Measurements from ENCODE around the gene SF3B6.
A peak's percentile ranks its signal among the peaks of the same experiment; 100 is the strongest.
"Not testable (repeated sequence)": the region's sequence is repeated elsewhere in the genome, so short reads cannot be mapped to it uniquely, and the experiment has no call there.

SF3B6 gene

DNA sequence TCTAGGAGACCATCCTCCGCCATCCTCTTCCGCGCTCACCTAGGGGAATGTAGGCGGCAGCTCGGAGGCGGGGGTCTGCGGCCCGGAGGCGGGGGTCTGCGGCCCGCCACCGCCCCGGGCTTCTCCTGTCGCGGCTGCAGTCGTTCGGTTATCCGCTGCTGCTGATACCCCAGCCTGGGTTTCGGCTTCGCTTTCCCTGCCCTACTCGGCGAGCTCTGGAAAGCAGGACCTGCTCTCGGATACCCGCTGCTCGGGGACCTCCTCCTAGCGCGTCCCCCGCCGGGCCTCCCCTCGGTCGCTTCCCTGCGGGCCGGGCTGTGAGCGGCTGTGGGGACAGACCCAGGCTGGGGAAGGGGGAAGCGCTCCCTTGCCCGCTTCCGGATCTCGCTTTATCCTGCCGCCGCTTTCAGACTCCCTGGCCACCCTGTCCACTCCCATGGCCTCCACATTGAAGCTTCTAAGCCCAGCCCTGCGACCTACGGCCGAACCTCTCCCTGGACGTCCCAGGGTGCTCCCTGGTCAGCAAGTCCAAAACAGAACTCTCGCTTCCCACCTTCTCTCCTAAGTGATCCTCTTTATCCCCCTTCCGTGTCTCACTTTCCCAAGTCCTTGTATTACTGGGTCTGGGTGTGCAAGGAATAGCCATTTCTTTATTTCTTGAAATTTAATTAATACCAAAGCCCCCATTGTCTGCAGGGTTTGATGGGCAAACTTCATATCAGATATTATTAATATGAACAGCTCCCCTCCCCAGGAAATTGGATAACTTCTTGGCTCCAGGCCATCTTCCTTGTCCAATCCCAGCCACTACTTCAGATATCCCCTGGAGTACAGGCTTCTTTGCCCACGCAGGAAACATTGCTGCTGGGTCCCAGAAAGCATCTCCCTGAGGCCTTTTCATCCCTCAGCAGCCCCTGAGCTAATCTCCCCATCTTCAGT lies 25.8 kb downstream of the SF3B6 start:
- DNase-seq = peak; percentile 30

DNA sequence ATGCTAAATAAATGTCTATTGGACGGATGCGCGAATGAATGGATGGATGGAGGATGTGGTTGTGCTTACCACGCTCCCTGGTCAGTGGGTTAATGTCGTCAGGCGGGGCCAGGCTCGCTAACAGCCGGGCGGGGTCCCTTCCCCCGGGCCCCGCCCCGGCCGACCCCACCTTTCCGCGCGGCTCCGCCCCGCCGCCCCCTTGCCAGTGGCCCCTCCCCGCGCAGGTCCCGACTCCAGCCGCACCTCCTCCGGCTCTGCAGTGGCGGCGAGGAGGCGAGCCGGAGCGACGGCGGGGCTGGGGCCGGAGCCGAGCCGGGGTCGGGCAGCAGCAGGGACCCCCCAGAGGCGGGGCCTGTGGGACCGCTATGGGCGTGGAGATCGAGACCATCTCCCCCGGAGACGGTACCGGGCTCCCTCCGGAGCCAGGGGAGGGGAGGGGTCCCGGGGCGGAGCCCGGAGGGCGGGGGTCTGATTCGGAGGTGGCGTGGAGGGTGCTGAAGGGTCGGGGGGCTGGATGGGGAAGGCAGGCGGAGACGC lies 26.6 kb downstream of the SF3B6 start, which contains the start of gene FKBP1B:
Gene FKBP1B (plus strand): TSS at position 257 of the 537 bp plus-strand sequence. CDS start 109 bp downstream, at position 366.
- peak; percentile 74 for DNase-seq

DNA sequence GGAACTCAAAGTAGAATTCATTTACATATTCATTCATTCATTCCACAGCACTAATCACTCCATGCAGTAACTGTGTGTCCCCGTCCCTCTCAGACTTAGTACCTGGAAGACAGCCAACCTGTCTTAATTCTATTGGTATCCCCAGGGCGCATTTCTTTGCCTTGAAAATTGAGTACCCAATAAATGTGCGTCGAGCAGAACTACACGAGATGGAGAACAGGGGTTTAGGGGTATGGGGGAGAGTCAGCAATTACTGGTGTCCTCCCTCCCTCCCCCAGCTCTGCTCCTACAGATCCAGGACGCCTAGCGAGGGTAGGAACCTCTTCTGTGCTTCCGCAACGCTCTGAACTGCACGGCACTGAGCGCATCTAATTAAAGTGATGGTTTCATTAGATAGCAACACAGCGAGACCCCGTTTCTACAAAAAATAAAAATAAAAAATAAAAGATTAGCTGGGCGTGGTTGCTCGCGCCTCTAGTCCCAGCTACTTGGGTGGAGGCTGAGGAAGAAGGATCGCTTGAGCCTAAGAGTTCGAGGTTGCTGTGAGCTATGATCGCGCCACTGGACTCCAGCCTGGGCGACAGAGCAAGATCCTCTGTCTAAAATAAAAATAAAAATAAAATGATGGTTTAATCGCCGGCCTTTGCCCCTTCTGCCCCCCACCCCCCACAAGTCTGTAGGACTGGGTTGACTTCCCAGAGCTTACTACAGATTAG lies 27.2 kb downstream of the SF3B6 start:
- peak; percentile 17 for DNase-seq

DNA sequence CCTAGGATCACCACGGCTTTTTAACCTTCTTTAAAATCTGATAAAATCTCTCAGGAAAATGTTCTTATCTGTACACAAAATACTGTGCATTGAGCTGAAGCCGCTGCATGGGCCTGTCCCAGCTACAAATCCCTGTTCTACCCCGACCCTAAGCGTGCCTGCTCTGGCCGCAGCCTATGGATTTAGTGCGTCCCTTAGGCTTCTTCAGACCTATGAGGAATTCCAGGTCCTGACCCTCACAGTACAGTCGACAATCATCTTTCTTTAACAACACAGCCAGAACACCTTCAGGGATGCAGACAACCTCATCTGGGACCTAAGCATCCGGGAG lies 28.5 kb downstream of the SF3B6 start:
- DNase-seq = no peak

DNA sequence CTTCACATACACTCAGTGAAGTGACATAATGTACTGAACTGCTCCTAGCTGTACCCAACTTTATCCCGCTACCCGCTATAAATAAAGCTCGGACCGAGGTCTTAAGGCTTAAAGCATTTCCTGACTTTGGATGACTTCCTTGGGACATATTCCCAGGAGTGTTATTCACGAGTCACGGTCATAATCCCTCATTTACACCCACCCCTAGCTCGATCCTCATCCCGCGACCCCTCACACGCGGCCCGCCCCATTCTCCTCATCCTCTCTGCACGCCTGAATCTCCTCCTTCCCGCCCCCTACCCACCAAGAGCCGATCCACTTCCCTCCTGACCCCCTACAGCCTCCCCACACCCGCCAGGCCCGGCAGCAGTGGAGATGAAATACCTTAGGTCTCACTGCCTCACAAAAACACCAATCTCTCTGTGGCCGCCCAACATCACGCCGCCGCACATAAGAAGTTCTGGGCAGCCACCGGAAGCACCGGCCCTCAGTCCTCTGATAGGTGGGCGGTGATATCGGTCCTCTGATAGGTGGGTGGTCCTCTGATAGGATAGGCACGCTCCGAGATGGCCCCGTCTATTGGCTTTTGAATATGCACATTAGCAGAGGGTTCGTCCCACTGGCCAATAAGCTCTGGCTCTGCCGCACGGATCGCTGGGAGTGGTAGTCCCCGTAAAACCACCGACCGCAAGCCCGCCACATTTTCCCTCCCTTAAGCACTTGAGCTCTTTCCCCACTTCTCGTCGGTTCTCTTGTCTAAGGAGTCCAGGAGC lies 29.0 kb downstream of the SF3B6 start, which contains the start of gene WDCP:
Gene WDCP (minus strand): TSS at position 462 of the 773 bp plus-strand sequence. CDS start 7,897 bp downstream, outside the sequence.
- peak; percentile 99 for DNase-seq

DNA sequence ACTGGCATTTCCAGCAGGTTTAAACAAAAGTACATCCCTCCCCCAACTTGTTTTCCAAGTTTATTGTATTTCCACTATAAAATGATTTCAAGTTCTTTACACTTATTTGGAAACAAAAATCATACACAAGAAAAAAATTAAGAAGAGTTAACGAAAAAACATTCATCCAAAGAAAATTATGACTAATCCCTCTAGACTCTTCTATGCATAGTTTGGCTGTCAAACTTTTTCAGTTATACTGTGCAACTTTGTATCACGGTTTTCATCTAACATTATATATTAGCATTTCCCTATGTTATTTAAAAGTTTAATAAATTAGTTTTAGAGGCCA lies 29.6 kb downstream of the SF3B6 start:
- DNase-seq = no peak

DNA sequence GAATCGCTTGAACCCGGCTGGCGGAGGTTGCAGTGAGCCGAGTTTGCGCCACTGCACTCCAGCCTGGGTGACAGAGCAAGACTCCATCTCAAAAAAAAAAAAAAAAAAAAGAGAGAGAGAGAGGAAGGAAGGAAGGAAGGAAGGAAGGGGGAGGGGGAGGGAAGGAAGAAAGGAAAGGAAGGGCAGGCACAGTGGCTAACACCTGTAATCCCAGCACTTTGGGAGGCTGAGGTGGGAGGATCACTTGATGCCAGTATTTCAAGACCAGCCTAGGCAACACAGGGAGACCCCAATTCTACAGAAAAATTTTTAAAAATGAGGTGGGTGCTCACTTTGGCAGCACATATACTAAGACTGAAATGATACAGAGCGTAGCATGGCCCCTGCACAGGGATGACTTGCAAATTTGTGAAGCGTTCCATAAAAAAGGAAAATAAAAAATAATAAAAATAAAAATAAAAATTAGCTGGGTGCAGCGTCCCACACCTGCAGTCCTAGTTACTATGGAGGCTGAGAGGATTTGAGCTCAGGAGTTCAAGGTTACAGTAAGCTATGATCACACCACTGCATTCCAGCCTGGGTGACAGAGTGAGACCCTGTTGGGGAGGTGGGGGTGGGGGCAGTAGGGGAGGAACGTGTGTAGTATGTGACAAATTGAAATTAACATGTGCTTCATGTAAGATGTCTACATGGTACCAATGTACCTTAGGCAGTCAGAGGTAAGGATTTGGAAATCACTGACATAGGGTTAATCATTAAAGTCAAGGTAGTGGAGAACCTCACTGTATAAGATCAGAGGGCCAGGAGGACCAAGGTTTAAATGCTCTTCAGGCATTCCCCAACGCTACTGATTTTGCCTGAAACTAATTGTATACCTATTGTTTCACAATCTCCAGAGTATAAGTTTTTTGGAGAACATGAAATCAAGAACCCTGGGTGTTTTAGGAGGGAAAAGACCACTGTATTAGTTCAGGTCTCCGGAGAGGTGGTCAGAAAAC lies 30.3 kb downstream of the SF3B6 start:
- no peak for DNase-seq

DNA sequence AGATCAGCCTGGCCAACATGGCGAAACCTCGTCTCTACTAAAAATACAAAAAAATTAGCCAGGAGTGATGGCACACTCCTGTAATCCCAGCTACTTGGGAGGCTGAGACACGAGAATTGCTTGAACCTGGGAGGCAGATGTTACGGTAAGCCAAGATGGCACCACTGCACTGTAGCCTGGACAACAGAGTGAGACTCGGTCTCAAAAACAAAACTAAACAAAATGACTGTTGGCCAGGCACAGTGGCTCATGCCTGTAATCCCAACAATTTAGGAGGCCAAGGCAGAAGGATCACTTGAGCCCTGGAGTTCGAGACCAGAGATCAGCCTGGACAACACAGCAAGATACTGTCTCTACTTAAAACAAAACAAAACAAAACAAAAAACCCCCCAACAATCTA lies 33.0 kb downstream of the SF3B6 start:
- DNase-seq = not testable (repeated sequence)

DNA sequence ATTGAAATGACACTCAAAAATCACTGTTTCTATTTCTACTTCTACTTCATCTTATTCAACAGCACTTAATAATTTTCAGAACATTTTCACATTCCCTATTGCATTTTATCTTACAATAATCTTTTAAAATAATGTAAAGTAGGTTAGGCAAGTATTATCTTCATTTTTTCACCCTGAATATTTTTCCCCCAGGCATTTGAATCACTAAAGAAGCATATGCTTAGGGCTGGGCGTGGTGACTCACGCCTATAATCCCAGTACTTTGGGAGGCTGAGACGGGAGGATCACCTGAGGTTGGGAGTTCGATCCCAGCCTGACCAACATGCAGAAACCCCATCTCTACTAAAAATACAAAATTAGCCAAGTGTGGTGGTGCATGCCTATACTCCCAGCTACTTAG lies 35.6 kb downstream of the SF3B6 start:
- peak; percentile 38 for DNase-seq

DNA sequence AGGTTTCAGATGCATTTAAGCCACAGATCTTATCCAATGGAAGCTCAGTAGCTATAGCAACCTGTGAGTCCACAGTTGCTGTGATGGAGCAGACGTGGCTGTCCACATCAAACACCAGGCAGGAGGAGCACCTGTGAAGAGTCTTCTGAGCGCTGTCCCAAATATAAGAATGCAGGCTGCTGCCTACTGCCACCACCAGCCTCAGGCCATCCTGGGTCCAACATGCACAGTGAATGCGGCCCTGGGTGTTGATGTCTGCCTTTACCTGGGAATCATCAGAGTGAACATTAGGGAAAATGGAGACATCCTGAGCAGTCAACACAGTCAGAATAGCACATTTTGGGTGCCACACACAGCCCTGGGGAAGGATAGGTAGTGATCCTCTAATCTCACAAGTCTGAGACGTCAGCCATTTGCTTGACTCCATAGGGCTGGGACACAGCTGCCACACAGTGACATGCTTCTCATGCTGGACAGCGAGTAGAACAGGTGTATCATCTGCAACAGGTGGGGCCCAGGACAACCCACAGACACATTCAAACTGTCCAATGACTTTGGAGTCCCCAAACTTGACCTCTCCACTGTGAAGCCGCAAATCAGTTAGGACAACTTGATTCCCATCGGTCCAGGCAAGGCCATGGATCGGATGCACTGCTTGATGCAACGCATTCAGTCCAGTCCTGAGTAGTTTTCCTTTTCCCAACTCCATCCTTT lies 37.2 kb downstream of the SF3B6 start:
- no peak for DNase-seq

DNA sequence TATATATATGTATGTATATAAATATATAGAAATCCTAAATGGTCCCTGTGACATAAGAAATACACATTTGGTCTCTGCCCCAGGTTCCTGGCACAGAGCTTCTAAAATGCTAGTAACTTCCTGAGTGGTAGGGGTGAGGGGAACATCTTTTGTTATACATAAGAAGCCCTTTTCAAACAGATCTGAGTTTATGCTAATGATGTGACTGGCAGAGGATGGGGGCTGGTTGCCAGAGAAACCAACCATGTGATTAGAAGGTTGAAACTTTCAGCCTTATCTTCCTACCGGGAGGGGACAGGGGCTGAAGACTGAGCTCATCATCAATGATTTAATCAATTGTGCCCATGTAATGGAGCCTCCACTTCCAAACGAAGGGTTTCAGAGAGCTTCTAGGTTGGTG lies 49.9 kb downstream of the SF3B6 start:
- no peak for DNase-seq

DNA sequence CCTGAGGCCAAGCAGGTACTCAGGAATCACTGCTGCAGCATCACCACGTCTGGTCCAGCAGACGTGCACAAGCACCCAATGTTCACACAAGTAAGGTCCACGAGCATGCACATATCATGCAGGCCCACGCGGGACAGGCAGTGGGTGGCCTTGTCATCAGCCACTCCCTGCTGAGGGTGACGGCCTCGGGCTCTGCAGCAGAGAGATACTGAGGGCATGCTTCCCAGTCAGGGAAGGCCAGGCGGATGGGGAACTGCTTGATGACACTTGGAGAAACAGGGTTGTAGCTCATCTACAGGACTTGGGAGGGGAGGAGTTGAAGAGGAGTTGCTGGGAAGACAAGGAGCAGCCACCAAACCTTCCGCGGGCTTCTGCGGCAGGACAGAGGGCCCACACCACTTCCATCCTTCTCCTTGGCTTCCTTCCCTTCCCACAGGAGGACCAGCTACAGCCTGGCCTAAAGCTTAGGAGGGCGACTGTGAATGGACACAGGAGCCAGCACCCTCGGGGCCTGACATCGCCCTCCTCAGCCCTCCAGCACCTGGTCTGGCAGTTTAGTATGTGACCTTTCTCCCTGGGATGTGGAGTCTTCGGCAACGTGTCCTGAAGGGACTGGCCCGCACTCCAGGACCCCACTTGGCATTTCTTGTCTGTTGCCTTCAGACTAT lies 51.0 kb downstream of the SF3B6 start:
- no peak for DNase-seq

DNA sequence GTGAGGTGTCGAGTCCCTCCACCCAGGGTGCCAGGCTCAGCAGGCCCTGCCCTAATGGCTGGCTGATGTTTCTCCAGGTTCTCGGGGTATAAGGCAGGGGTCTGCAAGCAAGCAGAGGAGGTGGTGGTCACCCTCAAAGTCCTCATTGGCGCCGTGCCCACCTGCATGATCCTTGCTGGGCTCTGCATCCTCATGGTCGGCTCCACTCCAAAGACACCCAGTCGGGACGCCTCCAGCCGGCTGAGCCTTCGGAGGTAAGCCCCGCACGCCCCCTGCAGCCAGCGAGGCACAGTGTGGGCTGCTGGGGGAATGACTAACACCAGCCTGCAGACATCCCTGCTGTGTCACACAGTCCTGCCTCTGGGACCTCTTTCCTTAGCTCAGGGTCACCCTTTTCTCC lies 52.1 kb downstream of the SF3B6 start:
- DNase-seq = peak; percentile 53

DNA sequence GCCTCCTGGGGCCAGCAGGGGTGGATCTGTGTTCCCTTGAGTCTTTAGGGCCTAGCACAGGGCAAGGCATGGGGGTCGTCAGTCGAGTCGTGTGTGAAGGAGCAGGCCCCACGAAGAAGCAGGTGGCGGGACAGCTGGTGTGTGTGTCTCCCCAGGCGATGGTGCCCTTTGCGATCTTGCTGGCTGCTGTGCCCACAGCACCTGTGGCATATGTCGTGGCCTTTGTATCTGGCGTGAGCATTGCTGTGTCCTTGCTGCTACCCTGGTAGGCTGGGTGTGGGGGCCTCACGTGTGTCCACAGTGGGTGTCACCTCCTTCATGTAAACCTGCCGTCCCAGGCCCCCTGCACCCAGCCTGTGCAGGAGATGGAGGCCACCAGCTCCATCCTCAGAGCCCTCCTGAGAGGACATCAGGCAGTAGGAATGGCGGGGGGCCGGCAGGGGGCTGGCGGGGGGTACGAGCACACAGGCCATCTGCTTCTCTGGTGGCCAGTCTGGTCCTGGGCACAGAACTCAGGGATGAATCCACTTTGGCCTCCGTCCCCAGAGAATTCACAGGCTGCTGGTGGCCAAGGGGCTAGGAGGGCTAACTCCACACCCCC lies 53.1 kb downstream of the SF3B6 start:
- no peak for DNase-seq

DNA sequence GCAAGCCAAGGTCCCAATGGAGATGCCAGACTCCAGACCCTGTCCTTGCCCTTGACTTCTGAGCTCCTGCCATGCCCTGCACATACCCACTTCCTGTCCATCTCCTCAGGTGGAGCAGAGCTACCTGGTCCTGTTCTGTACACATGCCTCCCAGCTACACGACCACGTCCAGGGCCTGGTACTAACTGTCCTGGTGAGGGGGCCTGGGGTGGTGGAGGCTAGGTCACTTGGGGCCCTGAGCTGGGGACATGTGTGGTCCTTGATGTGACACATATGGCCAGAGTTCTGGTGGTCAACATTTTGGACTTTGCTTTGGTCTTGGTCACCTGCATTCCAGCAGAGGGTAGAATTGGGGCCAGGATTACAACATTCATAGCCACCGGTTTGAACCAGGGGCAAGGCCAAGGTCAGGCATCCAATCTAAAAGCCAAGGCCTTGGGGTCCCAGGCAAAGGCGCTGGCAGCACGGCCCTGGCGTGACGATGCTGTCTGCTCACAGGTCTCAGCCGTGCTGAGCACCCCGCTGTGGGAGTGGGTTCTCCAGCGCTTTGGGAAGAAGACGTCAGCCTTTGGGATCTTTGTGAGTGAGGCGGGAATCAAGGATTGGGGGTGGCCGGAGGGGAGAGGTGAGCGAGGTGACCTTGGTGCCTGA lies 53.7 kb downstream of the SF3B6 start:
- no peak for DNase-seq

DNA sequence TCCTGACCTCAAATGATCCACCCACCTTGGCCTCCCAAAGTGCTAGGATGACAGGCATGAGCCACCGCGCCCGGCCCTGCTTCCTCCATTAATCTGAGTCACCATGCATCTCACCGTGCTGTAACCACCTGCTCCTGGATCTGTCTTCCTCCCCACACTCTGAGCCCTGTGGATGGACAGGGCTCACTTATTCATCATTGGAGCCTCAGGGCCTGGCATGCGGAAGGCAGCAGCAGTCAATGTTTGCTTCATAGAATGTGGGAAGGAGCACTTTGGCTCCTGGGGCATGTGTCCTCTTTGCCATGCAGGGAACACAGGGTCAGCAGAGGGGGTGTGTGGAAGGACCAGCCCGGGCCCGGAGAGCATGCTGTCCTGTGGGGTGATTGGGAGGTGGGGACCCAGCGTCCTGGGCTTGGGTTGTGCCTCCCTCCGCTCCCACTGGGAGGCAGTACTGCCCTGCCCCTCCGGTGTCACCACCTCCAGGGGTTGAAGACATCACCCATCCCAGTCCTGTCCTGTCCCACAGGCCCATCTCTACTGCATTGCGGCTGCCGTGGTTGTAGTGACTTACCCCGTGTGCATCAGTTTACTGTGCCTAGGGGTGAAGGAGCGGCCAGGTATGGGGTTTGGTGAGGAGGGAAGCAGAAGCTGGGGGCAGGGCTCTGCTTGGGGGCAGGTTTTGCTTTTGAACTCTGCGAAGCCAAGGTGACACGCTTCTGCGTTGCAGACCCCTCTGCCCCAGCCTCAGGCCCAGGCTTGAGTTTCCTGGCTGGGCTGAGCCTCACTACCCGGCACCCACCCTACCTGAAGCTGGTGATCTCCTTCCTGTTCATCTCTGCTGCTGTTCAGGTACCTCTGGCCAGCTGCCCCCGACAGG lies 54.8 kb downstream of the SF3B6 start:
- peak; percentile 21 for DNase-seq

DNA sequence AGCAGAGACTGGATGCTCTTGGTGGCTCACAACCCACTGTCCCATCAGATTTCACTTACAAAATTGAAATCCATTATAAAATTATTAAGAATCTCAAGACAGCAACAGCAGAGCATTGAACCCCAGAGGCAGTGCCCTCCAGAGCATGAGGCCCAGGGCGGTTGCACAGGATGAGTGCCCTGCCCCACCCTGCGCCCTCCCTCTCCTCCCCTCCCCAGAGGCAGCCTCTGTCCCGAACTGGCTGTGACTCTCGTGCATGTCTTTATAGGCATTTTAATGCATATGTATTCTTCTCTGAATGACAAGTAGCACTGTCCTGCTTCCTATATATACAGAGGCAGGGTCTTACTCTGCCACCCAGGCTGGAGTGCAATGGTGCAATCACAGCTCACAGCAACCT lies 55.9 kb downstream of the SF3B6 start:
- DNase-seq = no peak

DNA sequence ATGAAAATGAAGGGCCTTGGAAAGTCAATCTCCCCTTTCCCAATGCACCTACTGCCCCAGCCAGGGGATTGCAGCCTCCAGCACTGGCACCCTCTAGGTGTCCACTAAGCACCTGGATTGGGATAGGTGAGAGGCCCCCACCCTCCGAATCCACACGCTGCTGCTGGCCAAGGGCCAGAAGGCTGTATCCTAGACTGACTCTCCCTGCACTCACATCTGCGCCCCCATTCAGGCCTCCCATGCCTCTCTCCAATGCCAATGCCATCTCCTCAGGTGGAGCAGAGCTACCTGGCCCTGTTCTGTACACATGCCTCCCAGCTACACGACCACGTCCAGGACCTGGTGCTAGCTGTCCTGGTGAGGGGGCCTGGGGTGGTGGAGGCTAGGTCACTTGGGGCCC lies 56.4 kb downstream of the SF3B6 start:
- DNase-seq = no peak

DNA sequence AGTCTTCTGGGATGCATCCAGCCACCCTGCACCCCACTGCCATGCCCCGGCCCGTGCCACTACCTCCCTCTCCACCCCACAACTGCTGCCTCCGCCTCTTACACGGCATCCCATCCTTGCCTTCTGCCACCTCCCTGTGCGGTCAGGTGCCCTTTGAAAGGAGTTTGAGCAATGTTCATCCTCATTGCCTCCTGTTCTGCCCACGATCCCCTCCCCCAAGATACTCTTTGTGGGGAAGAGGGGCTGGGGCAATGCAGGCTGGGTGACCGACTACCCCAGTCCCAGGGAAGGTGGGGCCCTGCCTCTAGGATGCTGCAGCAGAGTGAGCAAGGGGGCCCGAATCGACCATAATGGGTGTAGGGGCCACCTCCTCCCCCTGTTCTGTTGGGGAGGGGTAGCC lies 57.9 kb downstream of the SF3B6 start:
- no peak for DNase-seq
